GM21717 (cell line): ENCODE data around the gene CNGB1.
"Not testable (repeated sequence)": the region's sequence is repeated elsewhere in the genome, so short reads cannot be mapped to it uniquely, and the experiment has no call there.

ENCODE experiments used
- ATAC-seq: cut with Tn5 transposase; IDR thresholded peaks from one replicate; pipeline ENCODE4 v1.9.1; 2021; ENCODE audit warnings: mild to moderate bottlenecking, moderate library complexity; ENCODE audit not compliant: unreplicated experiment

Gene CNGB1

GRCh38 chr16:57997528-57998265, 26.8 kb upstream of the CNGB1 start:
- ATAC-seq, result no peak

- ATAC-seq, result no peak
Observed at GRCh38 chr16:57997176-57997527, 26.2 kb upstream of the CNGB1 start.

GRCh38 chr16:57996406-57997175, 25.7 kb upstream of the CNGB1 start:
- ATAC-seq, result no peak

- no peak for ATAC-seq
Observed at GRCh38 chr16:57995721-57996405, 24.9 kb upstream of the CNGB1 start.

GRCh38 chr16:57994778-57995177, 23.9 kb upstream of the CNGB1 start:
- no peak for ATAC-seq

- no peak for ATAC-seq
Observed at GRCh38 chr16:57994361-57994760, 23.4 kb upstream of the CNGB1 start.

GRCh38 chr16:57993897-57994296, 23.0 kb upstream of the CNGB1 start:
- no peak for ATAC-seq

- ATAC-seq, result no peak
Observed at GRCh38 chr16:57993438-57993837, 22.5 kb upstream of the CNGB1 start.

- no peak for ATAC-seq
Observed at GRCh38 chr16:57992084-57992483, 21.2 kb upstream of the CNGB1 start.

- no peak for ATAC-seq
Observed at GRCh38 chr16:57991551-57992059, 20.7 kb upstream of the CNGB1 start.

- no peak for ATAC-seq
Observed at GRCh38 chr16:57988929-57989328, 18.0 kb upstream of the CNGB1 start.

- ATAC-seq, result no peak
Observed at GRCh38 chr16:57987441-57988177, 16.7 kb upstream of the CNGB1 start.

- no peak for ATAC-seq
Observed at GRCh38 chr16:57986196-57986595, 15.3 kb upstream of the CNGB1 start.

- ATAC-seq, result no peak
Observed at GRCh38 chr16:57985204-57986181, 14.6 kb upstream of the CNGB1 start.

- ATAC-seq, result no peak
Observed at GRCh38 chr16:57984443-57985203, 13.7 kb upstream of the CNGB1 start.

- no peak for ATAC-seq
Observed at GRCh38 chr16:57982385-57982784, 11.5 kb upstream of the CNGB1 start.

- no peak for ATAC-seq
Observed at GRCh38 chr16:57981636-57982035, 10.7 kb upstream of the CNGB1 start.

- ATAC-seq, result no peak
Observed at GRCh38 chr16:57979006-57979585, 8.2 kb upstream of the CNGB1 start.

- not testable (repeated sequence) for ATAC-seq
Observed at GRCh38 chr16:57978070-57978465, 7.1 kb upstream of the CNGB1 start.
